HG03469 (cell line): ENCODE data around the gene GDF2.

Experiments
- ATAC-seq: cut with Tn5 transposase; IDR thresholded peaks from one replicate; pipeline ENCODE4 v1.9.1; 2021; ENCODE audit warnings: mild to moderate bottlenecking, moderate library complexity, moderate number of reproducible peaks; ENCODE audit not compliant: unreplicated experiment

The GDF2 gene

DNA sequence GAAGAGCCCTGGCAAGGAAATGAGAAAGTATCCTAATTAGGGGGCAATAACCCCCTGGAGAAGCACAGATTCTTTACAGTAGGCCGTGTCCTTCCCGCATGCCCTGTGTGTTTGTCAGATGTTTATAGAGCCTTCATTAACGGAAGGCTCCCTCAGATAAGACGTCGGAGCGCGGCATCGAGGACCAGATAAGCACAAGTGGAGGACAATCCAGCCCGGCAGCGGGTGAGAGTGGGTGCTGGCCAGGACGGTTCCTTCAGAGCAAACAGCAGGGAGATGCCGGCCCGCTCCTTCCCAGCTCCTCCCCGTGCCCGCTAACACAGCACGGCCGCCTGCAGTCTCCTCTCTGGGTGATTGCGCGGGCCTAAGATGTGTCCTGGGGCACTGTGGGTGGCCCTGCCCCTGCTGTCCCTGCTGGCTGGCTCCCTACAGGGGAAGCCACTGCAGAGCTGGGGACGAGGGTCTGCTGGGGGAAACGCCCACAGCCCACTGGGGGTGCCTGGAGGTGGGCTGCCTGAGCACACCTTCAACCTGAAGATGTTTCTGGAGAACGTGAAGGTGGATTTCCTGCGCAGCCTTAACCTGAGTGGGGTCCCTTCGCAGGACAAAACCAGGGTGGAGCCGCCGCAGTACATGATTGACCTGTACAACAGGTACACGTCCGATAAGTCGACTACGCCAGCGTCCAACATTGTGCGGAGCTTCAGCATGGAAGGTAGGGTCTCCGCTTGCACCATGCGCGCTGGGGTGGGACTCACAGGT is at the start of gene GDF2:
Gene GDF2, plus strand, starts transcription at position 155 of the 762 bp plus-strand sequence. Its CDS starts 215 bp downstream, at position 370.
- ATAC-seq: no peak

DNA sequence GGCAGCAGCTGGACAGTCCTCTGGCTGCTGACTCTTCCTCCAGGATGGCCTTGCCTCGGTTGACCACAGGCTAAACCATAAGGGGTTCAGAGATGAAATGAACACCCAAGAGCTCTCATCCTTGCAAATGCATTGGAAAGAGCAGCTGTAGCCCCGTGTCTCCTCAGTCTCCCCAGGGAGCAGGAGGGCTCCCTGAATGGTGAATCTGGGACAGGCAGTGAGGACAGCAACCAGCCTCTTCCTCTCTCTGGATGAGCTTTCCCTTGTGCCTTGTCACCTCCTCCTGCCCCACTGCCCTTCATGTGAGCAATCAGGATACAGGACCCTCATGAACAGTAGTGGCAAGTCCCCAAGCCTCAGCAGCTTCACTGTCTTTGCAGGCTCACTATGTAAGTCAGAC is 46.2 kb upstream of the GDF2 start:
- no peak for ATAC-seq

DNA sequence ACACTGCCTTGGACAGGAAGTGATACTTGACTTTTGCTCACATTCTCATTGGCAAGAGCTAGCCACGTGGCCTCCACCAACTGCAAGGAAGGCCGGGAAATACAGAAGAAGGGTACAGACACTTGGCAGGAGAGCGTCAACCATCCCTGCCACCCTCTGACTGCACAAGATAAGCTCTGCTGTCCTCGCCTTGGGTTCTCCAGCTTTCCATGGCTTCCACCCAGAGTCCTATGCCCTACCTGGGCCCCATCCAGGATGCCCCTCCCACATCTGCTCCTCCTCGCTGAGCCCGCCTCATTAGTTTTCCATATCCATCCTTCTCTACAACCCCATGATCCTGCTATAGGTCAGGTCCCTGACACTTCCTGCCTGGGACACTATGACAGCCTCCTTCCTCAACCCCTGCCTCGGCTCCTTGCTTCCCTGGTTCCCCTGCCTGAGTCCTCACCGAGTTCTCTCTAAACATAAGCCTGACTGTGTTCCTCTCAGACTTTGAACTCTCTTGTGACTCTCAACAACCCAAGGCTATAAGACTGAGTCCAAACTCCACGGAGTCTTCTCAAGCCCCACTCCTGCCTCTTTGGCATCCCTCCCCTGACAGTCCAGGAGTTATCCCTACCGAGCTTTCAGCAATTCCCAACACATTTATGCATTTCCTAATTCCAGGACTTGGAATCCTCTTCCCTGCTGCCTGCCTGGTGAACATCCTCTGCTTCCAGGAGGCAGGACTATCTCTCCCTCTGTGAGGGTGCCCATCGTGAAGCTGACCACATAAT is 45.5 kb upstream of the GDF2 start:
- no peak for ATAC-seq

DNA sequence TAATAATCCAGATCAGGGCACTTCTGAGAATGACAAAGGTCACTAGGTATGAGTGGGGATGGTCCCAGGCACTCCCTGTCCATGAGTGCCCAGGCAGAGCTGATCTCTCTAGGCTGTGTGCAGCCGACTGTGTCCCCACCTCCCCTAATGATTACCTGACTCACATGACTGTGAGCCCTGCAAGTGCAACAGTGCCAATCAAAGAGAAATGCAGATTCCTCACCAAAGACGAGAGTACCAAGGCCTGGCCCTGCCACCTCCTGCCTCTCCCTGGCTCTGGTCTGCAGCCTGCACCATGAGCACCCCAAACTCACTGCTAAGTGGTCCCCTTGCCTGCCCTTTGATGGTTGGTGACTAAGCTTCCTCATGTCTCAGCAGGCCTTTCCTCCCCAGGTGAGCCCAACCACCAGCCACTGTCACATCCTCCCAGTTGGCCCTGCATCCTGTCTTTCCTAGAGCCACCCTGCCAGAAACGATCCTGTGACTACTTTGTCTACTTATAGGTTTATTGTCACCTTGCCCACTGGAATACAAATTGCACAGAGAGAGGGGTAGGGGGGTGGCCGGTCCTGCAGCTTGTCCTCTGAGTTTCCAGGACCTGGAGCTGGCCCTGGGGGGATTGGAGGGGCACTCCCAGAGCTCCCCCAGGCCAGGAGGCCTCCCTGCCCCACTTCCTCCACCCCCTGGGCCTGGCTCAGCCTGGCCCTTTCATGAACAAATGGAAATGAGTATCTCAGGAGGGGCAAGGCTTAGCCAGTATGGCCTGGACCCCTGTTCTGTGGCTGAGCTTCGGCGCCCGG is 44.7 kb upstream of the GDF2 start:
- no peak for ATAC-seq

DNA sequence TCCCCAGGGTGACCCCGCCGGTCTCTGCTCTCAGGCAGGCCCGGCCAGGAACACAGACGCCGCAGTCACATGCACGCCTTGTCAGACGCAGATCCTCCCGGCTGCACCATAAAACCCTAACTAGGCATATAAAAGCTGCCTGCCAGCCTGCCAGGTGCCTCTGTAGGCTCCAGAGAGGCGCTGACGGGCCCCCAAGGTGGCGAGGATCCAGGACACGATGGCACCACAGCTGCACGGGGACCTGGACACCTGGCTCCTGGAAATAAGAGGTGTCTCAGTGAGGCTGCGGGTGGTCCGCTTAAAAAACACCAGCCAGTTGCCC is 44.1 kb upstream of the GDF2 start:
- ATAC-seq: no peak

DNA sequence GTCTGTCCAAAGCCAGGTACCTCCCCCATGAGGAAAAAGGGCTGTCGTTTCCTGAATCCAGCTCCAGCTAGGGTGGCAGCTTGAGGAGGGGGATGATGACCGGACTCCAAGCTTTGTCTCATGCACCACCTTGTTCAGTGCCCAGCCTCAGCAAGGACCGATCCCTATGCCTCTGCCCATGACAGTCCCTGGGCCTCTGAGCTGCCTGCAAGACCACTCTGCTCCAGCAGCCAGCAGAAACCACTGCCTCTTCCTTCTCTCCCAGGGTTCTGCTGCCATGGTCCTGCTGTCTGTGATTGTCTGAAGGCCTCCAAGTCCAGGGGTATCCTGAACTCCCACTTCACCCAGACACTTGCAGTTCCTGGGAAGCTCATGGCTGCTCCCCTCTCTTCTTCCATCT is 43.5 kb upstream of the GDF2 start:
- ATAC-seq: no peak

DNA sequence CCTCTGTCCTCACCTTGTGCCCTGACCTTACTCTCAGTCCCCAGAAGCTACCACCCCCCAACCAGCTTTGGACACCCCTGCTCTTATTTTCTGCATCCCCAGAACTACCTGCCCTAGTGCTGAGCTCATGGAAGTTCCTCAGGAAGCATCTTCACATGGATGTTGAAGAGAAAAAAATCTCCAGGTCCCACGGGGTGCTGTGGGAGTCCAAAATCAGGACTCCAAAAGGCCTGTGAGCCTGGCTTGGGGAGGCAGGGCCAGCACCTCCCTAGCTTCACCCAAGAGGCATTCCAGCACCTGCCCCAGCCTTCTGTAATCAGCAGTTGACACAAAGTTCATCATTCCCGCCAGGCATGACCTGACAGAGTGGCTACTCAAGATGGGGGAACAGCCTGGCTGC is 43.0 kb upstream of the GDF2 start:
- no peak for ATAC-seq

DNA sequence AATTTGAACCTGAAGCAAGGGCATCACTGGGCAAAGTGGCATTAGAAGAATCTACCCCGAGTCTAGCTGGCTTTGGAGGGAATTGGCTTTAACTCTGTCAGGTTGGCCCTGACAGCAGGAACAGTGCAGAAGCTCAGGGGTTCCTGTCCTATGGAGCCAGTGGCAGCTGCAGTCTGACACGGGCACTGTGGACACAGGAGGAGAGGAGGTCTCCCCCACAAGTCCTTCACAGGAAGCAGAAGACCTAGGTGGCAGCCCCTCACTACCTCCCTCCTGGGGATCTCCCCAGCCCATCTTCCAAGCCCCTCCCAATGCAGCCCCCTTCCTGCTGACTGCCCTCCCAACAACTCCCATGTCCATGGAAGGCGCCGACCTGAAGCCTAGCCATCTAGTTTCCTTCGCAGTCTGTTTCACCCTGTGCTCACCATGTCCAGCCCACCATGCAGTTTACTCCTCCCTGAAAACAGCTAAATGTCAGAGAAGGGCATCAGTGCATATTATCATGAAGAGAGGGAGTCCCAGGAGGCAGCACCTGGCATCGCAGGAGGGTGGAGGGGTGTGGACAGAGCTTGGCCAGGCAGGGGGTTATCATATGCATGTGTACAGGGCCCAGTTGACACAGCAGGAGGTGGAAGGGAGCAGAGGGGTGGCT is 40.1 kb upstream of the GDF2 start:
- no peak for ATAC-seq

DNA sequence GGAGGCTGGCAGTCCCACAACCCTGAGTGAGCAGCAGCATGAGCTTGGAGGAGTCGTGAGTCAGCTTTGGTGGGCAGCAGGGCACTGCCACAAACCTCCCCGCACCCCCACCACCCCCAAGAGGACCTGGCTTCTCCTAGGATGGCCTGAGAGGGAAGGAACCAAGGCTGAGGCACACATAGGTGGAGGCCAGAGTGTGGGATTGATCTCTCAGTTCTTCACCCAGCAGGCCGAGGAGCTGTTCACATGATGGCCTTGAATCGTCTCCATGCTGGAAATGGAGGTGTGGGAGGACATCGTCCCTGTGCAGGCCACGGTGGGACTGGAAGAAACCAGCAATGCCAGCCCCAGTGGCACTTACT is 39.6 kb upstream of the GDF2 start:
- no peak for ATAC-seq

DNA sequence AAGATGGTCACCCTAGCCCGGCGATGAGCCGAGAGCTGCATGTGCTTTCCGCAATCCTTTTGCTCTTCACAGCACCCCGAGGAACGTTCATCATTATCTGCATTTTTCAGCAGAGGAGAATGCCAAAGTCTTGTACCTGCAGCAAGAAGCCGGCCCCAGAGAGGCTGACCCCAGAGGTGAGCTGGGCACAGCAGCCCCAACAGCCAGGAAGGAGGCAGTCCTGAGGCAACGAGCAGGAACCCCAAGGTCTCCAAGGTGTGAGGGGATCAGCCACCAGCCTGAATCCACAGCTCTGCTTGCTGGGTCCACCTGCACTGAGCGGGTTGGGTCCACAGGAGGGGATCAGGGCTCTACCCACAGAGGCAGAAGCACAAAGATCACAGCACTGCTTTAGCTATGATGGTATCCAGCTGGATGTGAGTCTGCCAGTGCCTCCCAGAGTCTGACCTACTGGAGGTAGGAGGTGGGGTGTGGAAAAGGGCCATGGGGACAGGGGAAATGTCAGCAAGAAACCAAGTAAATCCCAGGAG is 39.1 kb upstream of the GDF2 start:
- ATAC-seq: no peak

DNA sequence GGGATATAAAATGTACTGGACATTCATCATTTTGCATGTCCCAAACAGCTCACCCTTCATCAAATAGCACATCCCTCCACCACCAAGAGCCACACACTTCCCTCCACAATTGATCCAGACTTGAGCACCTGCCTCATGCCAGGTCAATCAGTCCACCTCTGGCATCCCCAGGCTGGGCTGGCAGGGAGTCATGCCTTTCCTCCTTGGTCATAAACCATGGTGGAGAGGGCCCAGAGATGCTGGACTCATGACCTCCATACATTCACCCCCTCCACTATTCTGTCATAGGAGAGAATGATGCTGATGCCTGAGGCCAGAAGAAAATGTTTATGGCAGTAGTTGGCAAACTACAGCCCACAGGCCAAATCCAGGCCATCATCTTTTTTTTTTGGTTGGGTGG is 38.4 kb upstream of the GDF2 start:
- no peak for ATAC-seq

DNA sequence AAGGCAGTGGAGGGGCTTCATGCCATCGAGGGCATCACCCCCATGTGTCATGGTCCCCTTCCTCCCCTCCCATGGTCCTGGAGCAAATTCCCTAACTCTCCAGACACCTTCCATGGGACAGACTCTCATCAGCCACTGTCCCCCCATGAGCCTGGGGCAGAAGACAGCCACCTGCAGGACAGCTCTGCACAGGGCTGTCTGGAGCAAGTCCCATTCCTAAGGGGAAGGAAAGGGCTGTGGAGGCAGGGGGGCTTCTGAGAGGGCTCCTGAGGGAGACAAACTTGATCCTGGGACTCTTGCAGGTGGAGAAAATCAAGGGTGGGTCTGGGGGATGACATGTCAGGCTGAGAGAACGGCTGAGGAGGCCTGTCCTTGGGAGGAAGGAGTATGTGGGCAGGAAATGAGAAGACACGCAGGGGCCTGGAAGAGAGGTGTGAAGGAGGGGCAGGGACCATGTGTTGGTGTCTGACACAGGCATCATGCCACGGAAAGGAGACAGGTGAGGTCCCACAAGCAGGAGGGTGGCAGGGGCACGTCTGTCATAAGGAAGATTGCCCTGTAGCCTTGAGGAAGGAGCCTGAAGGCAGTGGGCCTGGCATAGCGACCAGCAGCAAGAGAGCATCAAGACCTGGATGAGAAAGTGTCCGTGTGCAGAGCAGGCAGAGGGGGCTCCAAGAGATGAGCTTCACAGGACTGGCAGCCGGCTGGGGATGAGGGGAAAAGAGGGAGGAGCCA is 36.7 kb upstream of the GDF2 start:
- ATAC-seq: no peak

DNA sequence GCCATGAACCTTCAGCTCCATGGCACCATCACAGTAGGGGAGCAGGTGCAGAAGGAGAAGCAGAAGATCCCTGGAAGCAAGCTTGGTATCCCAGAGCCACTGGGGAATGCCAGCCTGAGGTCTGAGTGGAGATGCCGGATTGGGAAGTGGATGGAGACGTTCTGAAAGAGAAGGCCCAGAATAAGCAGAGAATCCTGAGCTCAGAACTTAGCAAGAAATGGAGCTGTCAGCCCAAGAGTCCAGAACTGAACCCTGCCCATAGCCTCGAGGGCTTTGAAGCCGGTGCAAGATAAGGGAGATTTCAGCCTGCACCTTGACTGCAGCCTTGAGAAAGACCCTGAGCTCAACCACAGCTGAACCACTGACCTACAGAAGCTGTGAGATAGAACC is 36.1 kb upstream of the GDF2 start:
- ATAC-seq: no peak

DNA sequence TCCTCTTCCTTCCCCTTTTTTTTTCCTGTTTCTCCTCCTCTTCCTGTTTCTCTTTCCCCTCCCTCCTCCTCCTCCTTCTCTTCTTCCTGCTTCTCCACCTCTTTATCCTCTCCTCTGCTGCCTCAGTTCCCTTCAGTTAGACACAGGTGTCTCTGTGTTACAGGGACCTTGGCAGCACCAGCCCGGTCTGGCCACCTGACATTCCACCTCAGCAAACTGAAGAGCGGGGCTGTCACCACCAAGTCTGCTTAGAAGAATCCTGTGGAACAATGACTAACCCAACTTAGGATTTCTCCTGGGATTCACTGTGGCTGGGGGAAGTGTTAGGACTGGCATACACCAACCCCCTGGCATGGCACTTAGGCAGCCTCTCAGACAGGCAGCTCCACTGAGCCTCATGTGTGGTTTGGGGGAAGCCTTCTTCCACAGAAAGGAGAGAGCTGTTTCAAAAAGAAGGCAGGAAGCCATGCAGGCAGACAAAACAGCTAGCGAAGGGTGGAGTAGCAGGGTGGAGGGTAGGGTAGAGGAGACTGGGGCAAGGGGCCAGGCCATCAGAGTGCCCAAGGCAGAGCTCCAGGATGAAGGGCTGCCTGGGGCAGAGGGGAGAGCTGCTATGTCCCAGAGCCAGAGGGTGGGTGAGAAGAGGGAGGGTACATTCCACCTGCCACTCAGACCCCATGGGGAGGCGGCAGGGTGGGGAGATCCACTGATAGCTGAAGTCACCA is 35.5 kb upstream of the GDF2 start:
- no peak for ATAC-seq

DNA sequence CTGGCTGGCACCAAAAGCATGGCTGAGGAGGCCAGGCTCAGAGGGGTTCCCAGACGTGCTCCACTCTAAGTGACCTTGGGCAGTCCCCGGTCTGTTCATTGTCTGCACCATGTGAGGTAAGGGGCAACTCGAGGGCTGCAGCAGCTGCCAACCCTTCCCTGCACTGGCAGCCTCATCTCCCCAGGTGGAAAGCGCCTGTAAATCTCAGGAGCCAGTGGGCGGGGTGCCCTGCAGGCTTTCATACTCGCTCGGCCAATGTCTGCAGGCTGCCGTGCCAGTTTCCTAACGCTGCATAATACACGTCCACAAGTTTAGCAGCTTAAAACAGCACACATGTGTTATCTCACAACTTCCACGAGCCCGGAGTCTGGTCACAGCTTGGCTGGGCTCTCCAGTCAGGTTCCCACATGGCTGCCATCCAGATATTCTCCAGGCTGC is 34.9 kb upstream of the GDF2 start:
- ATAC-seq: no peak

DNA sequence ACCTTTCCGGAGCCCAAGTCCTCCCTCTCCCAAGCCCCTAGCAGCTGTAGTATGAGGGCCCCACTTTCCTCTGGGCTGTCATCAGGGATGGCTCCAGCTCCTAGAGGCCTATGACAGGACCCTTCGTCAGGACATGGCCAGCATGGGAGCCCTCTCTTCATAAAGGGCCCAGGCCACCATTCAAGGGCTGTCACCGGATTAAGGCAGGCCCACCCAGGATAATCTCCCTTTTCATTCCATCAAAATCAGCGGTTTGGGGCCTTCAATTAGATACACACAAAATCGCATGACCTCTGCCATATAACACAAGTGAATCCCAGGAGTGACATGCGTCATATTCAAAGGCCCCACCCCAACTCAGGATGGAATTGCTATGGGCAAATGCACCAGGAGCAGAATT is 34.4 kb upstream of the GDF2 start:
- ATAC-seq: no peak

DNA sequence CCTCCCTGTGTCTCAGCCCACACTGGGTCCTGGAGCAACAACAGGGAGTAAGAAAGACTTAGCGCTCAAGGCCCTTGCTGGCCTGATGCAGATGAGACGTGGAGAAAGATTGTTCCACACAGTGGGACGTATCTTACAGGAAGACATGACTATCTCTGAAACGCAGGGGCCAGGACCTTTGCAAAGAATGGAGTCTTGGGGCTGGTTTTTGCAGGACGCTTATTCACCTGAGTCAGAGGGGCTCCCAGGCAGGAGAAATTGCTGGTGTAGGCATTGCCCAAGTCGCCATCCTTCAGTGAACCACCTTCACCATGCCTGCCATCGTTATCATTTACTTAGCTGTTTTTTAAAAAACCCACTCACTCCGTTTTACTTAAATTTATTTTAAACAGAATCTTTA is 34.0 kb upstream of the GDF2 start:
- no peak for ATAC-seq

DNA sequence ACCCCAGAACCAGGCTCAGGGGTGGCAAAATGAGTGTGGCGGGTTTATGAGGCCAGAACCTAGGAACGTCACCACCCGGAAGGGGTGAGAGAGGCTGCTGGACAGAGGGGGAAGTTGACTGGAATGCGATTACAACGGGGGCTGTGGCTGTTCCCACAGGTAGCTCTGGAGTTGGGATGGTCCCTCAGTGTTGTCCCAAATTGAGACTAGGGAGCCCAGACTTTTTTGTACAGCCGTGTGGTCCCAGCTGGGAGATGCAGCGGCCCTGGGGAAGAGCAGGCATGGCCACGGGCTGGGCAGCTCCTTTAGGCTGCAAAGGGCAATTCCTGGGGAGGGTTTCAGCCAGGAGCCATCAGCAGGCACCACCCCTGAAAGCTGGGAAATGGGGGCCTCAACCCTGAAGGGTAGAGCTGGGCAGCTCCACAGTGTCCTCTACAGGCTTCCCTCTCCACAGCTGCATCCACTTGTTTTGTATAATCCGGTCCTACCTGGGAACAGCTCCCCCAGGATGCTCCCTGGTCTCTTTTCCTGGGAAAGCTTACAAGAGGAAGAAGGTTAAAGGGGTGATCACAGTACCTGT is 33.2 kb upstream of the GDF2 start:
- no peak for ATAC-seq

DNA sequence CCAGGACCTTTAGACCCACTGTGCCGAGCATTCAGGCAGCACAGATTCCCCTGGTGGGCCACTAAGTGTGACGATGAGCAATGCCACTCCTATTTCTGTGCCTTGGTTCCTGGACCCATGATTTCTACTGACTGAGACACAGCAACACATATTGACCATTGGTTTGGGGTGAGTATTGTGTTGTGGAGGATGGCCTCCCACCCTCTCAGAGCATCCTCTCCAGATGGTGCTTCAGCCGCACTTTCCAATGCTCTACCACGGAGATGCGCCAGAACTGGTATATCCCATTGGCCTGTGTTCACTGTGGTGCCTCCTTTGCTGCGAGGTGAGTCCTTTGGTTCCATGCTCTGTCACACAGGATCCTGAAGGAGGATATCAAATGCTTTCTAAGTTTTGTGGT is 32.3 kb upstream of the GDF2 start:
- no peak for ATAC-seq
